Measurements from ENCODE around the gene RGS3. TPM values are rescaled to one million over a fixed set of nuclear protein-coding genes. Genes with fewer than 3 reads are reported as not detected.
A peak's percentile ranks its signal among the peaks of the same experiment; 100 is the strongest.

The RGS3 gene
- total RNA-seq, 1 experiment from 2014 or later: 71.1 TPM

DNA sequence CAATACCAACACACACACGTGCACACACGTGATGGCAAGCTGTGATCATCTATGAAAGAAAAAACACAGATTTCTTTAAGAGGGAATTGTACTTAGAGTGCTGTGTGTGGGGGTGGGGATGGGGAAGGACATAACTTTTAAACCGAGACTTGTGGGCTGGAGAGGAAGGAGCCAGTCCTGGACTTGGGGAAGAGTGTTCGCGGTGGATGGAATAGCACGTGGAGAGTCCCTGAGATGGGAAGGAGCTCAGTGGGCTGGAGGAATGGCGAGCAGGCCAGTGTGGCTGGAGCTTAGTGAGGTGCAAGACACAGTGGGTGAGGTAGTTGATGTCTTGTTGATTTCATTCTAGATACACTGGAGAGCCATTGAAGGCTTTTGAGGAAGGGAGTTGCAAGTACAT lies 78.5 kb downstream of the RGS3 start:
- no peak for DNase-seq
- Mint-ChIP-seq H3K27ac (ENCODE audit: unreplicated experiment) (peak overlapping the region; percentile 1), H3K27me3 (ENCODE audit: insufficient read depth, unreplicated experiment) (no peaks in the 10 kb centered on the region), H3K36me3 (ENCODE audit: insufficient read depth, unreplicated experiment) (peaks cover 47% of the 10 kb centered on the region), H3K4me3 (ENCODE audit: unreplicated experiment) (no peak overlapping the region), H3K4me1 (ENCODE audit: low read depth, unreplicated experiment) (no peaks in the 10 kb centered on the region), H3K9me3 (ENCODE audit: unreplicated experiment) (no peaks in the 10 kb centered on the region)
- CTCF ChIA-PET: no interaction called here
- no TSS peak for BruUV-seq (replicated peaks)
- no peak overlapping the region for H3K4me3 ChIP-seq (ENCODE audit: low read depth, low read length)
- H3K9me3 ChIP-seq: no peaks in the 10 kb centered on the region
- POLR2A ChIA-PET: interaction anchor here (0.5 kb wide), 1 partner anchor 236 kb away, joined by 4 read pairs; no protein-coding TSS in a partner anchor
- peaks cover 12% of the 10 kb centered on the region for H3K4me1 ChIP-seq
- H3K27me3 ChIP-seq (replicated peaks; ENCODE audit: control insufficient read depth, insufficient read depth, low read length): no peaks in the 10 kb centered on the region
- H3K36me3 ChIP-seq (ENCODE audit: control insufficient read depth, insufficient read depth, low read length): peaks cover 3% of the 10 kb centered on the region; the same call in 1 of the 2 replicates
- intact Hi-C loops (cut with micrococcal nuclease; ENCODE audit: unreplicated experiment): no loop called here
- TF ChIP-seq, protein P1, sequence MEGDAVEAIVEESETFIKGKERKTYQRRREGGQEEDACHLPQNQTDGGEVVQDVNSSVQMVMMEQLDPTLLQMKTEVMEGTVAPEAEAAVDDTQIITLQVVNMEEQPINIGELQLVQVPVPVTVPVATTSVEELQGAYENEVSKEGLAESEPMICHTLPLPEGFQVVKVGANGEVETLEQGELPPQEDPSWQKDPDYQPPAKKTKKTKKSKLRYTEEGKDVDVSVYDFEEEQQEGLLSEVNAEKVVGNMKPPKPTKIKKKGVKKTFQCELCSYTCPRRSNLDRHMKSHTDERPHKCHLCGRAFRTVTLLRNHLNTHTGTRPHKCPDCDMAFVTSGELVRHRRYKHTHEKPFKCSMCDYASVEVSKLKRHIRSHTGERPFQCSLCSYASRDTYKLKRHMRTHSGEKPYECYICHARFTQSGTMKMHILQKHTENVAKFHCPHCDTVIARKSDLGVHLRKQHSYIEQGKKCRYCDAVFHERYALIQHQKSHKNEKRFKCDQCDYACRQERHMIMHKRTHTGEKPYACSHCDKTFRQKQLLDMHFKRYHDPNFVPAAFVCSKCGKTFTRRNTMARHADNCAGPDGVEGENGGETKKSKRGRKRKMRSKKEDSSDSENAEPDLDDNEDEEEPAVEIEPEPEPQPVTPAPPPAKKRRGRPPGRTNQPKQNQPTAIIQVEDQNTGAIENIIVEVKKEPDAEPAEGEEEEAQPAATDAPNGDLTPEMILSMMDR (IDR thresholded peaks at IDR 0.05; ENCODE audit: insufficient read depth in 1 of 2, low read depth in 1 of 2, low read length in 1 of 2, severe bottlenecking in 1 of 2, unreplicated experiment in 1 of 2): no peak

DNA sequence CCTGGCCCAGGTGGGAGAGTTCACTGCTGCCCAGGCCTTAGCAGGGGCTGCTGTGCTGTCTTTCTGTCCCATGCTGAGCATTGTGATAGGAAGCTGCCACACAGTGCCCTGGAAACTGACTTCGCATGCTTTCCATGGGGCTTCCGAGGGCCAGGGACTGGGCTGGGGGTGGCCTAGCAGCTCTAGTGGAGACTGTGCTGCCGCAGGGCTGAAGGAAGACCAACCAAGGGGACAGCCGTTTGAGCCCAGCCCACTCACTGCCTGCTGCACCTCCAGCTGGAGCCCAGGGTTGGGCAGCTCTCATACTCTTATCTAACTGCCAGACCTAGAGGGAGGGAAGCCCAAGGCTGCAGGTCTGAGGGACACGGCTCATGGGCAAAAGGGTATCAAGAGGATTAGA lies 79.2 kb downstream of the RGS3 start:
- no TSS peak for BruUV-seq (replicated peaks)
- Histone ChIP-seq H3K4me1 (peaks cover 19% of the 10 kb centered on the region), H3K9me3 (no peaks in the 10 kb centered on the region), H3K36me3 (ENCODE audit: control insufficient read depth, insufficient read depth, low read length) (peaks cover 3% of the 10 kb centered on the region; the same call in 1 of the 2 replicates), H3K27me3 (replicated peaks; ENCODE audit: control insufficient read depth, insufficient read depth, low read length) (no peaks in the 10 kb centered on the region), H3K4me3 (ENCODE audit: low read depth, low read length) (no peak overlapping the region)
- H3K36me3 Mint-ChIP-seq (ENCODE audit: insufficient read depth, unreplicated experiment): peaks cover 52% of the 10 kb centered on the region
- no peaks in the 10 kb centered on the region for H3K9me3 Mint-ChIP-seq (ENCODE audit: unreplicated experiment)
- TF ChIP-seq, protein P1 (IDR thresholded peaks at IDR 0.05; ENCODE audit: insufficient read depth in 1 of 2, low read depth in 1 of 2, low read length in 1 of 2, severe bottlenecking in 1 of 2, unreplicated experiment in 1 of 2): no peak
- H3K27me3 Mint-ChIP-seq (ENCODE audit: insufficient read depth, unreplicated experiment): no peaks in the 10 kb centered on the region
- H3K4me3 Mint-ChIP-seq (ENCODE audit: unreplicated experiment): no peak overlapping the region
- H3K4me1 Mint-ChIP-seq (ENCODE audit: low read depth, unreplicated experiment): no peaks in the 10 kb centered on the region
- no peak overlapping the region for H3K27ac Mint-ChIP-seq (ENCODE audit: unreplicated experiment)
- DNase-seq: no peak
- intact Hi-C loops (cut with micrococcal nuclease; ENCODE audit: unreplicated experiment): no loop called here
- ChIA-PET POLR2A (interaction anchor here (0.5 kb wide), 1 partner anchor 237 kb away, joined by 4 read pairs; no protein-coding TSS in a partner anchor), CTCF (no interaction called here)

DNA sequence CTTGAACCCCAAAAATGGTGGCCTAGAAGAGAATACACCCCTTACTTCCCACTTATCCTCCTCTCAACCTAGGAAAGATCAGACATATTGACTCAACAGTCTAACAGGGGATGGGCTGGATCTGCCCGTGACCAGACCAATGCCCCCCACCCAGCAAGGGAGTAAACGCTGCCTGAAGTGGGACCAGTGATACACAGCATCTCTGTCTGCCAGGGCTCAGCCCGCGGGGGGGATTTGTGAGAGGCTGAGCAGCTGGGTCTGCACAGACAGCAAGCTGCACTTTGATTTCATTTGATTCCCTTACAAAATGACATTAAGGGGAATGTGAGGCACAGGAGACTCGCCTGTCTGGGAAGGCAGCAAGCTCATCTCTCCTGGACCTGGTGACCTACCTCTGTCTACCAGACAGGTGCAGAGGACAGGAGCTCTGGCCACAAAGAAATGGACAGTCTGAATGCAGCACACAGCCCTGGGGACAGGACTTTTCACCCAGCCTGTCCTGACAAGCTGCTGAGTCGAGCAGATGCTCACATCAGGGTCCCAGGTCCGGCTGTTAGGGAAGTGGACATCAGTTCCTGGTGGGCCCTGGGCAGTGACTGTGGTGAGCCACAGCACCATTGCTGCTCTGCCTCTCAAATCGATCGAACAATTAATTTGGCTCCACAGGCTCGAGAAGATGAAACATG lies 79.9 kb downstream of the RGS3 start:
- peaks cover 26% of the 10 kb centered on the region for H3K4me1 ChIP-seq
- DNase-seq: peak in 1 of 2 experiments; percentile 24
- H3K9me3 ChIP-seq: no peaks in the 10 kb centered on the region
- ChIA-PET CTCF (interaction anchor here (0.6 to 0.7 kb wide), 2 partner anchors 34 to 574 kb away, joined by 3 read pairs; no protein-coding TSS in a partner anchor), POLR2A (no interaction called here)
- Mint-ChIP-seq H3K27ac (ENCODE audit: unreplicated experiment) (no peak overlapping the region), H3K9me3 (ENCODE audit: unreplicated experiment) (no peaks in the 10 kb centered on the region), H3K27me3 (ENCODE audit: insufficient read depth, unreplicated experiment) (no peaks in the 10 kb centered on the region), H3K4me3 (ENCODE audit: unreplicated experiment) (no peak overlapping the region), H3K36me3 (ENCODE audit: insufficient read depth, unreplicated experiment) (peaks cover 59% of the 10 kb centered on the region), H3K4me1 (ENCODE audit: low read depth, unreplicated experiment) (peaks cover 6% of the 10 kb centered on the region)
- TF ChIP-seq, protein P1 (IDR thresholded peaks at IDR 0.05; ENCODE audit: insufficient read depth in 1 of 2, low read depth in 1 of 2, low read length in 1 of 2, severe bottlenecking in 1 of 2, unreplicated experiment in 1 of 2): no peak
- H3K36me3 ChIP-seq (ENCODE audit: control insufficient read depth, insufficient read depth, low read length): peaks cover 3% of the 10 kb centered on the region; the same call in 1 of the 2 replicates
- no peaks in the 10 kb centered on the region for H3K27me3 ChIP-seq (replicated peaks; ENCODE audit: control insufficient read depth, insufficient read depth, low read length)
- no peak overlapping the region for H3K4me3 ChIP-seq (ENCODE audit: low read depth, low read length)
- BruUV-seq (replicated peaks): no TSS peak
- intact Hi-C loops (cut with micrococcal nuclease; ENCODE audit: unreplicated experiment): no loop called here
